Mesenchymal stem cell (in vitro differentiated cells and primary cell): ENCODE data around the gene GRIN1.
A peak's percentile ranks its signal among the peaks of the same experiment; 100 is the strongest.

Experiments
- DNase-seq: peaks from one replicate; pipeline ENCODE4 v3.0.0-alpha.2; 2013
- H2AFZ ChIP-seq: one replicate; pipeline ENCODE4 v1.6.1; 2013; ENCODE audit warnings: low read depth, mild to moderate bottlenecking, control low read depth, inconsistent platforms, low read length, moderate library complexity
- H2AK5ac ChIP-seq: 2 replicates; pipeline ENCODE4 v1.6.1; 2013; ENCODE audit warnings: low read length, moderate library complexity, mild to moderate bottlenecking, inconsistent platforms; ENCODE audit not compliant: severe bottlenecking
- H2BK120ac ChIP-seq: one replicate; pipeline ENCODE4 v1.6.1; 2013; ENCODE audit warnings: low read depth, mild to moderate bottlenecking, inconsistent platforms, low read length, moderate library complexity
- H2BK12ac ChIP-seq, 2 experiments: one replicate each; pipeline ENCODE4 v1.6.1; 2013; ENCODE audit warnings: inconsistent platforms in 2 of 2, low read length in 2 of 2, mild to moderate bottlenecking in 2 of 2, moderate library complexity in 2 of 2, control low read depth in 1 of 2
- H2BK15ac ChIP-seq: one replicate; pipeline ENCODE4 v1.6.1; 2013; ENCODE audit warnings: mild to moderate bottlenecking, low read depth, inconsistent platforms; ENCODE audit not compliant: poor library complexity, severe bottlenecking
- H2BK5ac ChIP-seq: 2 replicates; pipeline ENCODE4 v1.6.1; 2013; ENCODE audit warnings: low read depth, mild to moderate bottlenecking, low read length, control low read depth, inconsistent platforms; ENCODE audit not compliant: poor library complexity, severe bottlenecking
- H3K14ac ChIP-seq, 2 experiments: one replicate each; pipeline ENCODE4 v1.6.1; 2013; ENCODE audit warnings: inconsistent platforms in 2 of 2, low read length in 2 of 2, control low read depth in 1 of 2, mild to moderate bottlenecking in 1 of 2, moderate library complexity in 1 of 2
- H3K18ac ChIP-seq, 2 experiments: one replicate each; pipeline ENCODE4 v1.6.1; 2013; ENCODE audit warnings: inconsistent platforms in 2 of 2, low read length in 2 of 2, control low read depth in 1 of 2, low read depth in 1 of 2, mild to moderate bottlenecking in 1 of 2
- H3K23ac ChIP-seq, 2 experiments: one replicate each; pipeline ENCODE4 v1.6.1; 2013; ENCODE audit warnings: inconsistent platforms in 2 of 2, low read length in 2 of 2, mild to moderate bottlenecking in 2 of 2, moderate library complexity in 2 of 2, control low read depth in 1 of 2
- H3K27ac ChIP-seq: 2 replicates; pipeline ENCODE4 v1.5.1; 2013; ENCODE audit warnings: mild to moderate bottlenecking, moderate library complexity, low read length, control low read depth, inconsistent platforms; ENCODE audit not compliant: poor library complexity, severe bottlenecking
- H3K27me3 ChIP-seq, 2 experiments: 2 replicates each; pipeline versions ENCODE4 v1.6.1 to v1.7.0; 2013; ENCODE audit warnings: low read length in 2 of 2, mild to moderate bottlenecking in 2 of 2, moderate library complexity in 2 of 2, control low read depth in 1 of 2, inconsistent platforms in 1 of 2; ENCODE audit not compliant: control insufficient read depth in 1 of 2, insufficient read depth in 1 of 2
- H3K36me3 ChIP-seq, 2 experiments: 2 replicates each; pipeline versions ENCODE4 v1.6.1 to v1.7.0; 2013; ENCODE audit warnings: low read length in 2 of 2, control low read depth in 1 of 2, inconsistent platforms in 1 of 2, low read depth in 1 of 2, mild to moderate bottlenecking in 1 of 2; ENCODE audit not compliant: insufficient read depth in 2 of 2, control insufficient read depth in 1 of 2
- H3K4ac ChIP-seq, 2 experiments: one replicate each; pipeline ENCODE4 v1.6.1; 2013; ENCODE audit warnings: inconsistent platforms in 2 of 2, low read length in 2 of 2, mild to moderate bottlenecking in 2 of 2, moderate library complexity in 2 of 2, control low read depth in 1 of 2, low read depth in 1 of 2
- H3K4me1 ChIP-seq: 2 replicates; pipeline ENCODE4 v1.6.1; 2013; ENCODE audit warnings: low read depth, low read length, control low read depth; ENCODE audit not compliant: control insufficient read depth, insufficient read depth
- H3K4me2 ChIP-seq: 2 replicates; pipeline ENCODE4 v1.6.1; 2013; ENCODE audit warnings: low read length, mild to moderate bottlenecking, inconsistent platforms; ENCODE audit not compliant: poor library complexity, severe bottlenecking
- H3K4me3 ChIP-seq, 2 experiments: 2 replicates each; pipeline versions ENCODE4 v1.5.1 to v1.7.0; 2013; ENCODE audit warnings: low read length in 2 of 2, mild to moderate bottlenecking in 2 of 2, control low read depth in 1 of 2, low read depth in 1 of 2; ENCODE audit not compliant: insufficient read depth in 1 of 2
- H3K79me1 ChIP-seq: replicated peaks from 2 replicates; pipeline ENCODE4 v1.6.1; 2013; ENCODE audit warnings: mild to moderate bottlenecking, control low read depth, low read length, inconsistent platforms; ENCODE audit not compliant: poor library complexity, severe bottlenecking
- H3K9ac ChIP-seq: 2 replicates; pipeline ENCODE4 v1.7.0; 2013; ENCODE audit warnings: mild to moderate bottlenecking, low read length, moderate library complexity
- H3K9me3 ChIP-seq: 2 replicates; pipeline ENCODE4 v1.7.0; 2013; ENCODE audit warnings: mild to moderate bottlenecking, low read length; ENCODE audit not compliant: control insufficient read depth
- H4K8ac ChIP-seq: one replicate; pipeline ENCODE4 v1.6.1; 2013; ENCODE audit warnings: inconsistent platforms, mild to moderate bottlenecking, low read length, moderate library complexity
- H4K91ac ChIP-seq: one replicate; pipeline ENCODE4 v1.6.1; 2013; ENCODE audit warnings: mild to moderate bottlenecking, low read length, inconsistent platforms
- WGBS: methylation state at CpG from one replicate; pipeline ENCODE4 v1.1.7; 2013; ENCODE audit warnings: mixed read lengths; 5-methylcytosine and 5-hydroxymethylcytosine counted together

Gene GRIN1

GRCh38 chr9:137176302-137177182 lies 37.6 kb downstream of the GRIN1 start:
- Histone ChIP-seq H3K27ac (no peak overlapping the region), H4K8ac (no peak overlapping the region), H3K36me3 (peaks cover 31 to 51% of the 10 kb centered on the region in 2 experiments), H3K4me3 (no peak overlapping the region), H3K9ac (no peak overlapping the region), H2BK5ac (no peak overlapping the region), H3K23ac (no peak overlapping the region), H3K9me3 (no peaks in the 10 kb centered on the region), H3K79me1 (peaks cover 7% of the 10 kb centered on the region), H2BK120ac (no peak overlapping the region), H2AFZ (no peak overlapping the region), H2AK5ac (no peak overlapping the region), H3K14ac (no peak overlapping the region), H4K91ac (no peak overlapping the region), H2BK12ac (no peak overlapping the region), H3K4me2 (no peak overlapping the region), H2BK15ac (no peak overlapping the region), H3K4ac (no peak overlapping the region), H3K4me1 (peaks cover 7% of the 10 kb centered on the region), H3K27me3 (peaks cover 22 to 34% of the 10 kb centered on the region in 2 experiments), H3K18ac (no peak overlapping the region)
- 67% methylated on average over 17 of the region's 17 CpGs for WGBS
- peak; percentile 32 for DNase-seq

DNA sequence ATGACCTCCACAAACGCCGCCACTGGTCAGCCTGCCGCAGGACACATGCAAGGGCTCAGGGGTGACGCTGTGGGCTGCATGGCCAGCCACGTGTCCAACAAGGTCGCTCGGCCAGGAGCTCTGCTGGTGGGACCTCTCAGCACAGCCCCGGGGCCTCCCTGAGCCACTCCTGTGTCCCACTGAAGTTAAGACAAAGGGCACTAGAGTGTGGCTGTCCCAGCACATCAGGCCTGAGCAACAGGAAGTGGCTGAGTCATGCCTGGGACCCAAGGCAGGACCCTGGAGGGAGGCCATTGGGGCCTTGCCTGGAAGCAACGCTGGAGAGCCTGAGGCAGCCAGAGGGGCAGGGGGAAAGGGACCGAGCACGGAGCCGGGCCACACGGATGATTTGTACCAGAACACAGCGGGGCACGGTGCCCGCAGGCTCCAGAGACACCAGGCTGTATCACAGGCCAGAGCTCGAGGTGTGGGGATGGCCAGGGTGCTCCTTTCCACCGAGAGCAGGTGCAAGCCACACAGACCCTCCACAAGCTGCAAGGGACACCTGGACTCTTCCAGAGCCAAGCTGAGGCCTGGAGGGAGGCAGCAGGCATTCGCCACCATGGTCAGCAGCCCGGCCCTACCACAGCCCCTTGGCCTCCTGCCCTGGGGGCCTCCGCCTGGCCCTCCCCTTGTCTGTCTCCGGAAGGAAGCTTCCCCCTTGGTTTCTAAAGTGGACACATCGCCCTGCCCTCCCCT lies 39.4 kb downstream of the GRIN1 start:
- H3K79me1 ChIP-seq, result peaks cover 9% of the 10 kb centered on the region
- no peak overlapping the region for H3K4ac ChIP-seq

GRCh38 chr9:137178939-137179630 lies 40.1 kb downstream of the GRIN1 start:
- H4K91ac ChIP-seq, result peak overlapping the region; percentile 12

More for the DNA sequence above, 39.4 kb downstream of the GRIN1 start:
- H2AK5ac ChIP-seq, result no peak overlapping the region
- no peak overlapping the region for H3K14ac ChIP-seq
- H3K4me1 ChIP-seq, result peaks cover 7% of the 10 kb centered on the region
- no peak overlapping the region for H3K9ac ChIP-seq
- H3K4me2 ChIP-seq, result no peak overlapping the region
- peaks cover 47 to 67% of the 10 kb centered on the region in 2 experiments for H3K36me3 ChIP-seq
- no peak overlapping the region for H2BK12ac ChIP-seq
- no peak overlapping the region for H3K18ac ChIP-seq
- H2BK15ac ChIP-seq, result no peak overlapping the region
- H2AFZ ChIP-seq, result no peak overlapping the region
- H3K23ac ChIP-seq, result no peak overlapping the region
- H4K8ac ChIP-seq, result no peak overlapping the region
- H3K27me3 ChIP-seq, result peaks cover 5 to 16% of the 10 kb centered on the region in 2 experiments
- H3K27ac ChIP-seq, result no peak overlapping the region
- no peaks in the 10 kb centered on the region for H3K9me3 ChIP-seq
- H2BK120ac ChIP-seq, result no peak overlapping the region
- no peak overlapping the region for H2BK5ac ChIP-seq
- no peak overlapping the region for H3K4me3 ChIP-seq
- no peak for DNase-seq
- 90% methylated on average over 23 of the region's 23 CpGs for WGBS
- no peak overlapping the region for H4K91ac ChIP-seq

More at GRCh38 chr9:137178939-137179630, 40.1 kb downstream of the GRIN1 start:
- Histone ChIP-seq H3K27ac (no peak overlapping the region), H2BK120ac (no peak overlapping the region), H2AFZ (no peak overlapping the region), H3K27me3 (peaks cover under 1 to 9% of the 10 kb centered on the region in 2 experiments), H3K23ac (no peak overlapping the region), H2BK15ac (no peak overlapping the region), H3K36me3 (peaks cover 54 to 74% of the 10 kb centered on the region in 2 experiments), H3K4me3 (no peak overlapping the region), H4K8ac (no peak overlapping the region), H3K18ac (no peak overlapping the region), H2BK5ac (no peak overlapping the region), H3K9me3 (no peaks in the 10 kb centered on the region), H3K4me2 (no peak overlapping the region), H2AK5ac (no peak overlapping the region), H3K4me1 (peaks cover 7% of the 10 kb centered on the region), H2BK12ac (no peak overlapping the region), H3K9ac (no peak overlapping the region), H3K79me1 (peaks cover 13% of the 10 kb centered on the region), H3K4ac (no peak overlapping the region), H3K14ac (no peak overlapping the region)
- DNase-seq, result no peak
- WGBS, result 92% methylated on average over 19 of the region's 19 CpGs
